ENCODE data around the gene ATP2A2.
"Not testable (repeated sequence)": the region's sequence is repeated elsewhere in the genome, so short reads cannot be mapped to it uniquely, and the experiment has no call there.

The ATP2A2 gene

DNA sequence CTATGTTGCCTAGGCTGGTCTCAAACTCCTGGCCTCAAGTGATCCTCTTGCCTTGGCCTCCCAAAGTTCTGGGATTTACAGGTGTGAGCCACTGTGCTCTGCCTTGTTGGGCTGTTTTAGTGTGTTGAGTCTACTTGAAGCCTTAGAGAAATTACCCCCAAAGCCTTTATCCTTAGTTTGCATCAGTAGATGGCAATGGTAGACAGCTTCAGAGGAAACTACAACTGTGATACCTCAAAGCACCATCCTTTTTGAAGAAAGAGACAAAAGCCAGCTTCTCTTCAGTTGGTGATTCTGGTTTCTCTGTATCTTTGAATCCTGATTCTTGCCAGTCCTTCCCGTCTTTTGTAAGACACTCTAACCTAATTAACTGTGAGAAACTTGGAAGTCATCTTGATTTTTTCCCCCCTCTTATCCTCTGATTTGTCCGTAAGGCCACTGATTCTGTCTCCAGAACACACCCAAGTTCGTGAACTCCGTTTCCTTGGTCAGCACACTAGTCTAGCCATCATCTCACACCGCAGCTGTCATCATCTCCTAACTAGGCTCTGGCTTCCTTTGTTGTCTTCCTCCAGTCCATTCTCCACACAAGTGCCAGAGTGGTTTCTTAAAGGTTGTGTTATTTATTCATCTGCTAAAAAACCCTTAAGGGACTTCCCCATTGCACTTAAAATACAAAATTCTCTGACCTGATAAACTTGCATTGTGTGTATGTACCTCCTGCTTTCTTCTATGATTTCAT is 20.2 kb downstream of the ATP2A2 start:
- DNase-seq (ENCODE audit: low read depth, low spot score) = no peak

DNA sequence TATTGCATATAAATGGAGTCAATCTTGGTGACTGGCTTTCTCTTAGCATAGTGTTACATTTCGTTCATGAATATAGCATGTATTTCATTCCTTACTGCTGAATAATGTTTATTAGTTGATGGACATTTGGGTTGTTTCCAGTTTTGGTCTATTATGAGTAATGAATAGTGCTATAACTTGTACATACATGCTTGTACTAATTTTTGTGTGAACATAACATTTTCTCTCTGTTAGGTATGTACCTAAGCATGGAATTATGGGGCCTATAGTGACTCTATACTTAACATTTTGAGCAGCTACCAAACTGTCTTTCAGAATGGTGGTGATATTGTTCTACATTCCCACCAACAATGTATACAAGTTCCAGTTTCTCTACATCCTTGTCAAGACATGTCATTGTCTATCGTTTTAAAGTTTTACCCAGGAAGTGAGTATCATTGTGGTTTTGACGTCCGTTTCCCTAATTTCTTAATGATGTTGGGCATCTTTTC is 23.1 kb downstream of the ATP2A2 start:
- no peak for DNase-seq (ENCODE audit: low read depth, low spot score)

DNA sequence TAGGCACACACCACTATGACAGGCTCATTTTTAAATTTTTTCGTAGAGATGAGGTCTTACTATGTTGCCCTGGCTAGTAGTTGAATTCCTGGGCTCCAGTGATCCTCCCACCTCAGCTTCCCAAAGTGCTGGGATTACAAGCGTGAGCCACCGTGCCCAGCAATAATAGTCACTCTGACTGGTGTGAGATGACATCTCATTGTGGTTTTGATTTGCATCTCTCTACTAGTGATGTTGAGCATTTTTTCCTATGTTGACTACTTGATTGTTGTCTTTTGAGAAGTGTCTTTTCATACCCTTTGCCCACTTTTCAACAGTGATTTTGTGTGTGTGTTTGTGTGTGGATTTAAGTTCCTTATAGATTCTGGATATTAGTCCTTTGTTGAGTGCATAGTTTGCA is 26.3 kb downstream of the ATP2A2 start:
- DNase-seq (ENCODE audit: low read depth, low spot score) = no peak

DNA sequence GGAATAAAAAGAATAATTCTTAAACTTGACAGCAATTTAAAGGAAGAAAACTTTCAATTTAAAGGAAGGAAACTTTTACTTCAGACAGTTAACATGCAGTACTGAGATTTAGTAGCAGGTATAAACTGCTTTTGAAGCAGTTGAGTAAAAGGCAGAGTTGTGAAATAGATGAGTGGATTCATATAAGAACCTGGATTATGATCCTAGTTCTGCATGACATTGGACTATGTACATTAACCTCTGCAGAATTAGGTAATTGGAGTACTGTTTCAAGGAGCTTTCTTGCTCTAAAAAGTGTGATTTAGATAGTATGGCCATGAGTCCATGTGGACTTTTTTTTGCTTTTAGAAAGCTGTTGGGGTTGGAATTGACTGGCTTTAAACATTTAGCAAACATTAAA is 29.7 kb downstream of the ATP2A2 start:
- no peak for DNase-seq (ENCODE audit: low read depth, low spot score)

DNA sequence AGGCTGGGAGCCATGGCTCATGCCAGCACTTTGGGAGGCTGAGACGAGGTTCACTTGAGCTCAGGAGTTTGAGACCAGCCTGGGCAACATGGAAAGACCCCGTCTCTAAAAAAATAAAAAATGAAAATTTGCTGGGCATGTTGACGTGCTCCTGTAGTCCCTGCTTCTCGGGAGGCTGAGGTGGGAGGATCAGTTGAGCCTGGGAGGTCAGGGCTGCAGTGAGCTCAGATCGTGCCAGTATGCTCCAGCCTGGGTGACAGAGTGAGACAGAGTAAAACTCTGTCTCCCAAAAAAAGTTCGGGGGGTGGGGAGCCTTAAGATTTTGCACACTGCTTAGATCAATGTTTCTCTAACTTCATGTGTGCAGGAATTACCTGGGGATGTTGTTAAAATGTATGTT is 30.9 kb downstream of the ATP2A2 start:
- no peak for DNase-seq (ENCODE audit: low read depth, low spot score)

DNA sequence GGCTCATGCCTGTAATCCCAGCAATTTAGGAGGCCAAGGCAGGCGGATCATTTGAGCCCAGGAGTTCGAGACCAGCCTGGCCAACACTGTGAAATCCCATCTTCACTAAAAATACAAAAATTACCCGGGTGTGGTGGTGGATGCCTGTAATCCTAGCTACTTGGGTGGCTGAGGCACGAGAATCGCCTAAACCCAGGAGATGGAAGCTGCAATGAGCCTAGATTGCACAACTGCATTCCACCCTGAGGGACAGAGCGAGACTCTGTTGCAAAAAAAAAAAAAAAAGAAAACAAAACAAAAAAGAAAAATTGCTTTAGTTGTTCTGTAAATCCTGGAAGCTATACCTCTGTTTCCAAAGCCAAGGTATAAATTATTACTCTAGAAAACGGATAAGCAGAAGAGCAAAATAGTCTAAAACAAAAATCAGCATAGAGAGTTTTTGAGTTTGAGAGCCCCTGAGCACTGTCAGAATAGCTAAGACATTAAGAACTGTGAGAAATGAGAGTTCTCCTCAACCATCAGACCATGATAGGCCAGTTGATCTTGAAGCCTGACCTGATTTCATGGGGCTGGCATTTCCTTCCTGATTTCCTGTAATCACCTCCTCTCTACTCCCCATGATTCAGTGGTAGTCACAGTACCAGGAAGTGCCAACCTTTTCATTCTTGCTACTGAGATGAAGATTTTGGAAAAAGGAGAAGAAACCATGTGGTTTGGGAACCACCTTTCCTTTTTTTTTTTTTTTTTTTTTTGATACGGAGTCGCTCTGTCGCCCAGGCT is 31.7 kb downstream of the ATP2A2 start:
- DNase-seq (ENCODE audit: low read depth, low spot score) = no peak

DNA sequence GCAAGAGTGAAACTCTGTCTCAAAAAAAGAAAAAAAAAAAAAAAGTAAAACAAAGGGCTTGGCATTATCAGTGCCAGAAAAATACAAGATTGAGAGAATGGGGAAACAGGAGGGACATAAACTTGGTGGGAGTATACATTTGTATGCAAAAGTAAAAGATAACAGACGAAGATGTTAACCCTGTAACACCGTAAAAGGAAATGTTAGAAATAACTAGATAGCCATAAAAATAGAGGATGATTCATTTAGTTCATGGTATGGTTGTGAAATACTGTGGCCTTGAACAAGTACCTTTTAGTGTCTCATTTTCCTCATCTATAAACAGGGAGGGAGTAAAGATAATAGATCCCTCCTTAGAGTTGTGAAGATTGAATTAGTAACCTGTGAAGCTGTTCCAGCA is 33.3 kb downstream of the ATP2A2 start:
- no peak for DNase-seq (ENCODE audit: low read depth, low spot score)

DNA sequence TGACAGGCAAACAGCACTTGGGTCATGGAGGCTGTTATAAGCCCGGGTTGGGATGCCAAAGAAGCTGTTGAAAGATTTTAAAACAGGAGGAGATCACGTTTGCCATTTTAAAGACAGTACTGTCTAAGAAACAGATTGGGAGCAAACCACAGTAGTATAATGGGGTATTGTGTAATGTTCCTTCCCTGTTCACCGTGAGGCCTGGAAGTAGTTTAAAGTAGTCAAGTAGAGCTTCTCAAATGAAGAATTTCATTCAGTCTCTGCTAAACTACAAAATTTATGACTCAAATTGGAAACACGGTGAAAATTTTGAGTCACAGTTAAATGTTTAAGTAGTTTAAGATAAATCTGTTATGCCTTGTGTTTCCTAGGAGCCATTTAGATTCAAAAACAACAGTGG is 35.8 kb downstream of the ATP2A2 start:
- no peak for DNase-seq (ENCODE audit: low read depth, low spot score)

DNA sequence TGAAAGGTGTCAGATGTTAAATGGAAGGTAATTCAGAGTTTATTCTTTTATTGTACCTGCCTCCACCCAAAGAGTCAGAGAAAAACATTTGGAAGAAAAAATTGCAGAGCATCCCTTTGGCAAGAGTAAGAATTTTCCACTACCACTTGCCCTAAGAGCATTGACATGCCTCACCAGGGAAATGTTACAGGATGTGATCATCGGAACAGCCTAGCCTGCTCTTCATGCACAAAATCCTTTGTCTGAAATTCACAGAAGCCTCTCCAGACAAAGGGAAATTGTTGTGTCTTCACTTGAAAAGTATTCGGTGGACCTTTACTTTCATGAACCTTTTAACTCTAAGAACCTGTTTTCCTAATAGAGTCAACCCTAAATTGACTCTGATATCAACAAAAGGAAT is 36.9 kb downstream of the ATP2A2 start:
- DNase-seq (ENCODE audit: low read depth, low spot score) = no peak

DNA sequence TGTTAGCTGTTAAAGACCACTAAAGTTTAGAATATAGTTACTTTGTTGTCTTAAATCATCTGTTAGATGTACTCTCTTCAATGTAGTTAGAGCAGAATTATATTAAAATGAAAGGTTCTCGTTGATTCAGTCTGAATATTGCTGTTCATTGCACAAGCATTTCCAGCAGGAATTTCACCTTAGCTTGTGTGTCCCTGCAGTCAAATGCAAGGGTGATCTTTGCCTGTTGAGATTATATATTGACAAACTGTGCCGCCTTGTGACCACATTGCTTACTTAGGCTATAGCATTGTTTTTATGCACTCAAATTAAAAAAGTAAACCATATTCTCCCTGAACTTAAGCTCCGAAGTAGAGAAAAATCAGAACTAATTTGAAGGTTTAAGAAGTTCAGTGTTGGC is 39.5 kb downstream of the ATP2A2 start:
- DNase-seq (ENCODE audit: low read depth, low spot score) = no peak

DNA sequence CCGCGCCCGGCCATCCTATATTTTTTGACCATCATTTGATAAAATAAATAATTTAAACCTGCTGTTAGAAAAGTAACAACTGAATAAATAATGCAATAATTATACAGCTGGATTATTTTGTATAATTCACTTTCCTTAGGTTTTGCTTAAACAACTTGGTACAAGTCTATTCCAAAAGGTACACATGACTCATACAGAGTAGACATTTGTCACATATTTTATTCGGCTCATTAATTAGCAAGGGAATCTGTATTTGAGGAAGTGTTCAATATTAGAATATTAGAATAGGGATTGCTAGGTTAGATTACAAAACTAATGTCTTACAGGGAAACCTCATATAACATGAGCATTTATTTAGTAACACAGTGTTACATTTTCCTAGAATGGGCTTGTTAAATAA is 48.7 kb downstream of the ATP2A2 start:
- no peak for DNase-seq (ENCODE audit: low read depth, low spot score)

DNA sequence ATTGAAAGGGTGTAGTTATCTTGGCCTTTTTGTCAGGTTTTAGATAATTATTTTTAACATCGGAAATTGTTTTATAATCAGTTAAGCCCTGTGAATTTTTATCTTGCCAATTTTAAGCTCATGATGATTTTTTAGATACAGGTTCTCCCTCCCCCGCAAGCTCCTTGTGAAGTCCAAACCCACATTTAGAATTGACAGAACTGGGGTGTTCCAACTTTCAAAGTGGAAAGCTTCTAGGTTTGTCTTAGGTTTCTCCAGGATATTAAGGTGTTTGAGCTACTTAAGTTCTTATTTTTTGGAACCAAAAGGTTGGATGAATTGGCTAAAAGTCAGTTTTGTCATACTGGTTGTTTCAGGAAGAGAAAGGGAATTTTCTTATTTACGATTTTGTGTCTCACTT is 49.1 kb downstream of the ATP2A2 start:
- no peak for DNase-seq (ENCODE audit: low read depth, low spot score)

DNA sequence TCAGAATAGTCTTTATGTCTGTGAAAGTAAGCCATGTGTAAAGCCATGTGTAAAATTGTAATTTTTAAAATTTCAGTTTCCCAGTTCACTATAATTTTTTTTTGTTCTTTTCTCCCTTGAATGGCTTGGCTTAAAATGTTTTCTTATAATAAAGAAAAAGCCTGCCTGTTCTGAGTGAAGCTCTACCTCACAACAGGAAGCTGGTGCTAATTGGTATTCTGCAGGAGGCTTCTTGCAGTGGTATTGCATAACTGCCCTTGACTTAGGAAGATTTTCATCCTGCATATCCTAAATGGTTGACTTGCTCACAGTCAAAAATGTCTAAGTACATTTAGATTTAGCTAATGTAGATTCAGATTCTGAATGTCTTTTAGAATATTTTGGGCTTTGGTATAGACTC is 49.5 kb downstream of the ATP2A2 start:
- DNase-seq (ENCODE audit: low read depth, low spot score) = no peak

DNA sequence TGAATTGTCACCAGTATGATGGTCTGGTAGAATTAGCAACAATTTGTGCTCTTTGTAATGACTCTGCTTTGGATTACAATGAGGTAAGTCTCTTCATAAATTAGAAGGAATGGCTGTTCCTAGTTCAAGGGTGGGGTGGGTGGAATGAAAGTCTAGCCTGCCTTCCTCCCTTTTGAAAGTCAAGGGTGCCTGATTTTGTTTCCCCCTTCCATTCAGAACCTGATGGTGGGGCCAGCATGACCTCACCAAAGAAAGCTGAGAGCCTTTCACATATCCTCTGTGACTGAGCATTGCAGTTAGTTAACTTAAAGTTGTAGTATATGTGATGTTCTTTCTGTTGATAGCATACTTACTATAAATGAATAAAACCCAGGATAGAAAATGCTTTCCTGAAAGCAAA is 52.2 kb downstream of the ATP2A2 start:
- DNase-seq (ENCODE audit: low read depth, low spot score) = no peak

DNA sequence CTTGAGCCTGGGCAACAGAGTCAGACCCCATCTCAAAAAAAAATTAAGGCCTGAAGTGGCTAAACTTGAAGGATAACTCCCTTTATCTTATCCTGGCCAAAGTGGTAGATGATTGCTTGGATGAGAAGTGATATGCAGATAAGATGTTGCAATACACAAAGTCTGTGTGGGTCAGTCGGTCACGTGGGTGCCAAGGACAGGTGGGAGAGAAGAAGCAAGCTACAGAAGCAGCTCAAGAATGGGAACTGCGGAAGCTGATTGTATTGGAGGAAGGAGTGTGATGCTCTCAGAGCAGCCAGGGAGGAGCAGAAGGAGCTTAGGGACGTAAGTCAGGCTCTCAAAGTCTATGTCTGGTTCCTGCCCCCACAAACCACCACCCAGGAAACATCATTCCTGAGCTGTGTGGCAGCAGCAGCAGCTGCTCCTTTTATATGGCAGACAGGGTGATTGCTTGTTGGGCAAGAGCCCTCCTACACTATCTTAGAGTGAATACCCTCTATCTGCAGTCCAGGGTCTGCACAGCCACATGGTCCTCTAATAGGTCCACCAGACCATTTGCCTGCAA is 54.5 kb downstream of the ATP2A2 start:
- no peak for DNase-seq (ENCODE audit: low read depth, low spot score)

DNA sequence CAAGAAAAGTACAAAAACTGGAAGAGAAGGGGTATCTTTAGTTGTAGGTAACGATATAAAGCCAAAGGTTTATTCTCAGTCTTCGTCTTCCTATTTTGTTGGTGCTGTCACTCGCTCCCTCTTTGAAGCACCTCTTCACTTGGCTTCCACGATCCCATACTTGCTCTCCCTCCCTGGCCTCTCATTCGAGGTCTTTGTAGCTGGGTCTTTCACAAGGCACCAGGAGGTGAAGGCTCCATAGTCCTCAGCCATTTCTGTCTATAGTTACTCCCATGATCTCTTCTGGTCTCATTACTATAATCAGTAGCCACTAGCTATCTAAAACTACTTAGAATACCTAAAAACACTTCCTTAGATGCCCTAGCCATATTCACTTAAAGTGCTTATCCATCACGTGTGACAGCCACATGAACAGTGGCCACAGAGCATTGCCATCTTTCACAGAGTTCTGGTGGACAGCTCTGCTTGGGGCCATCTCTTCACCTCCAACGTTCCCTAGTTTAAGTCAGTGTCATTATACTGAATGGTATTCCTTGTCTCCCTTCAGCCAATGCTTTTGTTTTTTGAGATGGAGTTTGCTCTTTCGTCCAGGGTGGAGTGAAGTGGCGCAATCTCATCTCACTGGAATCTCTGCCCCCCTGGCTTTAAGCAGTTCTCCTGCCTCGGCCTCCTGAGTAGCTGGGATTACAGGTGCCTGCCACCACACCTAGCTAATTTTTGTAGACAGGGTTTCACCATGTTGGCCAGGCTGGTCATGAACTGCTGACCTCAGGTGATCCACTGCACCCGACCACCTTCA is 57.1 kb downstream of the ATP2A2 start:
- no peak for DNase-seq (ENCODE audit: low read depth, low spot score)

DNA sequence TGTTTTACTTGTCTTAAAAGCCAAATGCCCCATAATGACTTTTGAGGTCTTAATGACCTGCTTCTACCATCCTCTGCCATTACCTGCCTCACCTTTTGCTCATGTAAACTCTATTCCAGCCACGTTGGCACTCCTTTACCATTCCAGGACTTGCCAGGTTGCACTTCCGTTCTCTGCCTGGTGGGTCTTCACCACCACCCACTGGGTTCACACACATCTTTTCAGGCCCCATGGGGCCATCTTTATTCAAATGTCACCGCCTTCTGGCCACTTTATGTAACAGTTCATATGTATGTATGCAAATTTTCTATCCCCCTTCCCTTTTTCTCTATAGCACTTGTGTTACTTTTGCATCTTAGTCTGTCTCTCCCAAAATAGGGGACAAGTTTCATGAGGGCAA is 57.7 kb downstream of the ATP2A2 start:
- DNase-seq (ENCODE audit: low read depth, low spot score) = no peak

DNA sequence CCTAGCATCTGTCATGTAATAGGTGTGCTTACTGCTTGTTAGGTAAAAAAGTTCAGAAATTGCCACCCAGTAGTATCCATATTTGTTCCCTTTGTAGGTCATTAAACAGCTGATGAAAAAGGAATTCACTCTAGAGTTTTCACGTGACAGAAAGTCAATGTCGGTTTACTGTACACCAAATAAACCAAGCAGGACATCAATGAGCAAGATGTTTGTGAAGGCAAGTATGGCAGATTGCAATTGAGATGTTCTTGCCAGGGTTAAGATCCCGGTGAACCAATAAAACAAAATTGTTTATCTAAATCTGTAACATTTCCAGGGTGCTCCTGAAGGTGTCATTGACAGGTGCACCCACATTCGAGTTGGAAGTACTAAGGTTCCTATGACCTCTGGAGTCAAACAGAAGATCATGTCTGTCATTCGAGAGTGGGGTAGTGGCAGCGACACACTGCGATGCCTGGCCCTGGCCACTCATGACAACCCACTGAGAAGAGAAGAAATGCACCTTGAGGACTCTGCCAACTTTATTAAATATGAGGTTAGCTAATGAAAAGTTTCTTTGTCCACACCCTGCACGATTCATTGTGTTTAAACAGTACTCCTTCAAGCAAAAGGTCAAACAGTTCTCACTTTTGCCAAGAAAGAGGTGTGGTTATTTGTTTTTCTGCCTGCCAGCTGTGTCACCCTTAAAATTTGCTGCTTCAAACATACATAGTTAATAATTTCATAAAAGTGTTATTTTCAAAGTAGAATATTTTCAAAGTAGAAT is 58.3 kb downstream of the ATP2A2 start:
- no peak for DNase-seq (ENCODE audit: low read depth, low spot score)

DNA sequence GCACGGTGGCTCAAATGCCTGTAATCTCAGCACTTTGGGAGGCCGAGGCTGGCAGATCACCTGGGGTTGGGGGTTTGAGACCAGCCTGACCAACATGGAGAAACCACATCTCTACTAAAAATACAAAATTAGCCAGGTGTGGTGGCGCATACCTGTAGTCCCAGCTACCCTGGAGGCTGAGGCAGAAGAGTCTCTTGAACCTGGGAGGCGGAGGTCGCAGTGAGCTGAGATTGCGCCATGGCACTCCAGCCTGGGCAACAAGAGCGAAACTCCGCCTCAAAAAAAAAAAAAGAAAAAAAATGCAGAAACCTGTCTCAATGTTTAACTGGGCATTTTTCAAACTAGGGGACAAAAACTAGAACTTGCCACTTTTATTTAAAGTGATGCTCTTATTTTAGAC is 59.2 kb downstream of the ATP2A2 start:
- not testable (repeated sequence) for DNase-seq (ENCODE audit: low read depth, low spot score)

DNA sequence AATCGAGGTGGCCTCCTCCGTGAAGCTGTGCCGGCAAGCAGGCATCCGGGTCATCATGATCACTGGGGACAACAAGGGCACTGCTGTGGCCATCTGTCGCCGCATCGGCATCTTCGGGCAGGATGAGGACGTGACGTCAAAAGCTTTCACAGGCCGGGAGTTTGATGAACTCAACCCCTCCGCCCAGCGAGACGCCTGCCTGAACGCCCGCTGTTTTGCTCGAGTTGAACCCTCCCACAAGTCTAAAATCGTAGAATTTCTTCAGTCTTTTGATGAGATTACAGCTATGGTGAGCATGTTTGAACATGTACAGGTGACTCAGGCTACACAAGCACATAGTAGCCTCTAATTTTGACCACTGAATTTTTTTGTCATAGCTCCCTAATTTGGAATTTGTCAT is 59.7 kb downstream of the ATP2A2 start:
- no peak for DNase-seq (ENCODE audit: low read depth, low spot score)

DNA sequence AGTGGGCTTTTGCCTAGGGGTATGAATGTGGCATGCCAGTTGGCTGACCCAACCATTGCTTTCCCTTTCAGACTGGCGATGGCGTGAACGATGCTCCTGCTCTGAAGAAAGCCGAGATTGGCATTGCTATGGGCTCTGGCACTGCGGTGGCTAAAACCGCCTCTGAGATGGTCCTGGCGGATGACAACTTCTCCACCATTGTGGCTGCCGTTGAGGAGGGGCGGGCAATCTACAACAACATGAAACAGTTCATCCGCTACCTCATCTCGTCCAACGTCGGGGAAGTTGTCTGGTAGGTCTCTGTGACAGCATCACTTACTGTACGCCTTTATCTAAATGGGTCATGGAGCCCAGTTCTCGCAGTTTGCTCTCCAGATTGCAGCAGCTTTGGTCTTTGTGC is 61.1 kb downstream of the ATP2A2 start:
- no peak for DNase-seq (ENCODE audit: low read depth, low spot score)

Data from iPS DF 19.7 (cell line).